Upper lobe of left lung (tissue), 6 donors: ENCODE results near the gene IMPA2. TPM values are rescaled to one million over a fixed set of nuclear protein-coding genes. Genes with fewer than 3 reads are reported as not detected.

ENCODE experiments used
- ATAC-seq, 2 donors: fragments of 200-7000 bp; cut with Tn5 transposase; one replicate each; pipeline ENCODE4 v1.9.1; 2022; ENCODE audit warnings: mild to moderate bottlenecking in 2 of 2, moderate library complexity in 2 of 2; ENCODE audit not compliant: low FRiP score in 2 of 2
- DNase-seq, 2 donors: peaks; one replicate each; pipeline ENCODE4 v3.0.0-alpha.2; 2019 to 2020
- H3K27ac ChIP-seq, 4 donors: fragments of 200-600 bp; sonication (generic); one replicate each; pipeline ENCODE4 v1.5.1; 2016 to 2019
- H3K27me3 ChIP-seq, 4 donors: fragments of 200-600 bp; sonication (generic); one replicate each; pipeline ENCODE4 v1.5.1; 2017 to 2019
- H3K36me3 ChIP-seq, 4 donors: fragments of 200-600 bp; sonication (generic); one replicate each; pipeline ENCODE4 v1.5.1; 2016 to 2019
- H3K4me1 ChIP-seq, 4 donors: fragments of 200-600 bp; sonication (generic); one replicate each; pipeline ENCODE4 v1.5.1; 2018 to 2019
- H3K4me3 ChIP-seq, 4 donors: fragments of 200-600 bp; sonication (generic); one replicate each; pipeline ENCODE4 v1.5.1; 2017 to 2019; ENCODE audit warnings: mild to moderate bottlenecking in 2 of 4, moderate library complexity in 1 of 4
- H3K9me3 ChIP-seq, 4 donors: fragments of 200-600 bp; sonication (generic); one replicate each; pipeline ENCODE4 v1.5.1; 2018 to 2019
- EP300 ChIP-seq, 4 donors: sonication (generic); formaldehyde crosslinking; IDR thresholded peaks; one replicate each; pipeline ENCODE4 v1.5.1; 2017; ENCODE audit warnings: antibody characterized with exemption in 4 of 4, control low read depth in 2 of 4
- POLR2A ChIP-seq, 4 donors: fragments of 450-650 bp; IDR thresholded peaks; one replicate each; pipeline ENCODE4 v1.5.1; 2016 to 2017; ENCODE audit warnings: antibody characterized with exemption in 4 of 4, mild to moderate bottlenecking in 2 of 4
- POLR2AphosphoS5 ChIP-seq, 2 donors: sonication (generic); formaldehyde crosslinking; IDR thresholded peaks; one replicate each; pipeline ENCODE4 v1.5.1; 2017; ENCODE audit warnings: antibody characterized with exemption in 2 of 2
- whole genome bisulfite sequencing, 2 donors: methylation state at CpG; one replicate each; pipeline ENCODE4 v1.1.5; 2017 to 2018; 5-methylcytosine and 5-hydroxymethylcytosine counted together
- total RNA-seq, 6 donors: library from RNA; depleted of rRNA in 4 of 6; stranded (reverse); fragments of >200 nt in 4 of 6; gene quantifications; one replicate each; pipeline versions ENCODE4 v1.1.0 to v1.2.1, GENCODE V29; 2016 to 2021
- TF ChIP-seq, protein P1 (sequence below), 6 experiments: fragments of 450-650 bp in 4 of 6; fragments of 200-600 bp in 2 of 6; sonication (generic) in 2 of 6; IDR thresholded peaks; one replicate each; pipeline ENCODE4 v1.5.1; 2016 to 2019; ENCODE audit warnings: antibody characterized with exemption in 6 of 6
- donor health status: DM: no; HTN: no; CAD: no; lungs with moderate emphysema.
- donor health status: DM: no; HTN: yes; CAD: no; lungs with severe emphysema.

Gene IMPA2
- total RNA-seq, 6 donors from 2014 or later: 59.3 to 111 (median 77.6) TPM

DNA sequence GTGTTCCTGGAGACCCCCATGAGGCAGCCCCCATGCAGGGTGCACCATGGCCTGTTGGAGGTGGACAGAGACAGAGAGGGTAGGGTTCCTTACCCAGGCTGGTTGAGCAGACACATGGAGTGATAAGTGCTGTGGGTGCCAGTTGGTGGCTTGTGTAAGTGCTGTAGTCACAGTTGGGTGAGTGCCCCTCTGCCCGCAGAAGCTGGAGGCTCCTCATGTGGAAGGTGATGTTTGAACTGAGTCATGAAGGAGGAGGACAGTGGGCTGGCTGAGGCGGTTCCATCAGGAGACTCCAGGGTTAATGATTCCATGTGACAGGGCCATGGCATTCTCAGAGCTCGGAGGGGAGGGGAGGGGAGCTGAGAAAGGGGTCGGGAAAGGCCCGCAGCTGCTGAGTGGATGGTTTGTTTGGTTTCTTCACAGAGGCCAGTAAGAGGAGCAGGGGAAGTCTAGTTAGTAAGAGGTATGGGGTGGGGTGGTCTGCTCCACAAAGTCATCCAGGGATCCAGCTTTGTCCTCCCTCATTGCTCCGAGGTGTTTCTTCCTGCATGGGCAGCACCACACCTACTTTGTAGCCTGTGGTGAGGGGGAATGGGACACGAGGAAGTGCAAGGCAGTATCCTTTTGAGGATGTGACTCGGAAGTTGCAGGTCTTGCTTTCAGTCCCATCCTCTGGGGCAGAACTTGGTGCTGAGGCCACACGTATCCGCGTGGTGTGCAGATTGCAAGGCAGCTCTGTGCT lies 13.6 kb downstream of the IMPA2 start:
- DNase-seq: peak in 1 of 2 donors; percentile 65
- 42 to 55% methylated on average over 11 of the region's 11 CpGs for WGBS, 2 donors
- no peaks in the 10 kb centered on the region for H3K9me3 ChIP-seq
- peak; percentile 14 to 35 for ATAC-seq
- TF ChIP-seq POLR2AphosphoS5 (IDR thresholded peaks at IDR 0.05) (no peak), EP300 (IDR thresholded peaks at IDR 0.05) (no peak), POLR2A (IDR thresholded peaks at IDR 0.05) (no peak)
- TF ChIP-seq, protein P1, sequence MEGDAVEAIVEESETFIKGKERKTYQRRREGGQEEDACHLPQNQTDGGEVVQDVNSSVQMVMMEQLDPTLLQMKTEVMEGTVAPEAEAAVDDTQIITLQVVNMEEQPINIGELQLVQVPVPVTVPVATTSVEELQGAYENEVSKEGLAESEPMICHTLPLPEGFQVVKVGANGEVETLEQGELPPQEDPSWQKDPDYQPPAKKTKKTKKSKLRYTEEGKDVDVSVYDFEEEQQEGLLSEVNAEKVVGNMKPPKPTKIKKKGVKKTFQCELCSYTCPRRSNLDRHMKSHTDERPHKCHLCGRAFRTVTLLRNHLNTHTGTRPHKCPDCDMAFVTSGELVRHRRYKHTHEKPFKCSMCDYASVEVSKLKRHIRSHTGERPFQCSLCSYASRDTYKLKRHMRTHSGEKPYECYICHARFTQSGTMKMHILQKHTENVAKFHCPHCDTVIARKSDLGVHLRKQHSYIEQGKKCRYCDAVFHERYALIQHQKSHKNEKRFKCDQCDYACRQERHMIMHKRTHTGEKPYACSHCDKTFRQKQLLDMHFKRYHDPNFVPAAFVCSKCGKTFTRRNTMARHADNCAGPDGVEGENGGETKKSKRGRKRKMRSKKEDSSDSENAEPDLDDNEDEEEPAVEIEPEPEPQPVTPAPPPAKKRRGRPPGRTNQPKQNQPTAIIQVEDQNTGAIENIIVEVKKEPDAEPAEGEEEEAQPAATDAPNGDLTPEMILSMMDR (IDR thresholded peaks at IDR 0.05): no peak
- peaks cover 2 to 10% (median 7%) of the 10 kb centered on the region in 4 donors for H3K36me3 ChIP-seq
- H3K4me3 ChIP-seq: no peak overlapping the region
- peak overlapping the region; percentile 58 to 82 (median 74) for H3K27ac ChIP-seq
- no peaks in the 10 kb centered on the region for H3K27me3 ChIP-seq
- H3K4me1 ChIP-seq: peaks cover 26 to 39% (median 30%) of the 10 kb centered on the region in 4 donors

DNA sequence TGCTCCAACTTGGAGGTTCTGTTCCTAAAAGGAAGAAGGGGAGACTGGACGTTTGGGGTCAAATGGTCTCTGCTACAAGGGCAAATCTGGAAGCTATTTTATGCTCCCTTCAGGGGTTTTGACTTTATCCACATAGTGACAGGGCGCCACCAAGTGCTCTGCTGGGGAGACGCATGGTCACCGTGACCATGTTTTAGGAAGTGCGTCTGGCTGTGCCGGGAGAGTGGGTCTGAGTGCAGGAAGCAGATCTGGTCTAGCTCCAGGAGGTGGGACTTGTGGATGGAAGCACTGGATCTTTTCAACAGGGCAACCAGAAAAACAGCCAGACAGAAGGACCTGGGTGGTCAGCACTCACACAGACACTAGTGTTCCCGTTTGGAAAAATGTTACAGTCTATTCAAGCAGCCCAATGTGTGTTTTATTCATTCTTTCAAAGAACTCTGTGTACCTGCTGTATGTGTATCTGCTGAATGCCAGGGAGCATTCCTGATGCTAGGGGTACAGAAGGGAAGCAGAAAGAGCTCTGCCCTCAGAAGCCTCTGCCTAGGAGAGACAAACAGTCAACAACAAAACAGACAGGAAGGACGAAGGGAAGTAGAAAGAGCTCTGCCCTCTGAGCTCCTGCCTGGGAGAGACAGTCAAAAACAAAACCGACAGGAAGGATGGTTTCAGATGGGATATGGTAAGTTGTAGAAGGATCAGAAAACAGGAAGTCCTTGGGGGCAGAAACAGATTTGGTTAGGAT lies 14.3 kb downstream of the IMPA2 start:
- Histone ChIP-seq H3K36me3 (peaks cover 2 to 11% (median 7%) of the 10 kb centered on the region in 4 donors), H3K4me1 (peaks cover 26 to 39% (median 30%) of the 10 kb centered on the region in 4 donors), H3K27me3 (no peaks in the 10 kb centered on the region), H3K4me3 (no peak overlapping the region), H3K9me3 (no peaks in the 10 kb centered on the region), H3K27ac (peak overlapping the region; percentile 58 to 82 (median 74))
- 8 to 16% methylated on average over 9 of the region's 9 CpGs for WGBS, 2 donors
- ATAC-seq (peak; percentile 89 to 91), DNase-seq (peak in 1 of 2 donors; percentile 91)
- no peak for TF ChIP-seq EP300 (IDR thresholded peaks at IDR 0.05)
- TF ChIP-seq POLR2AphosphoS5 (IDR thresholded peaks at IDR 0.05): peak in 1 of 2 donors; percentile 44
- TF ChIP-seq, protein P1 (IDR thresholded peaks at IDR 0.05): peak; percentile 71 to 87 (median 79)

DNA sequence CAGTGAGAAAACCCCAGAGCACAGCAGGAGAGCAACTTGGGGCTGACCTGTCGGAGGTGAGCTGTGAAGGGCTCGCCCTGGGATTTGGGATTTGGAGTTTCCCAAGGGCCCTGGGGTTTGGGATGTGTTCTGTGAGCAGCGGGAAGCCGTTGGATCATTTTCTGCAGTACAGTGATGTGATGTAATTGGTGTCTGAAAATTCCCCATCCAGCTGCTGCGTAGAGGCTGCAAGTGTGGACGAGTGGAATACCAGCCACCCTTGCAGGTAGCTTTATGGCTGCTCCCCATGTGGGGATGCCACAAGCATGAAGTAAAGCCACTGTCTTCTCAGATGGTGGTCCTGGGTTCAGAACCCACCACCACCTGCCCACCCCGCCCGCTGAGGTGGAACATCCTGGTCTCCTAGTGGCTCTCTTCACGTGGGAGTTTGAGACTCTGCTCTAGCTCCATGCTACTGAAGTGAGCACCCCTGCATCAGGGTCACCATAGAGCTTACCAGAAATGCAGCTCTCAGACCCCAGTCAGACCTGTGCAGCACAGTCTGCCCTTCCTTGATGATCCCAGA lies 15.0 kb downstream of the IMPA2 start:
- Histone ChIP-seq H3K27me3 (no peaks in the 10 kb centered on the region), H3K4me3 (no peak overlapping the region), H3K9me3 (no peaks in the 10 kb centered on the region), H3K4me1 (peaks cover 26 to 39% (median 30%) of the 10 kb centered on the region in 4 donors), H3K27ac (peak overlapping the region; percentile 58 to 82 (median 74)), H3K36me3 (peaks cover 2 to 16% (median 8%) of the 10 kb centered on the region in 4 donors)
- no peak for DNase-seq
- TF ChIP-seq, protein P1 (IDR thresholded peaks at IDR 0.05): no peak
- TF ChIP-seq POLR2AphosphoS5 (IDR thresholded peaks at IDR 0.05): no peak
- TF ChIP-seq POLR2A (IDR thresholded peaks at IDR 0.05): no peak
- no peak for TF ChIP-seq EP300 (IDR thresholded peaks at IDR 0.05)
- ATAC-seq: peak in 1 of 2 donors; percentile 10
- 85% methylated on average over 6 to 9 of the region's 9 CpGs for WGBS, 2 donors

DNA sequence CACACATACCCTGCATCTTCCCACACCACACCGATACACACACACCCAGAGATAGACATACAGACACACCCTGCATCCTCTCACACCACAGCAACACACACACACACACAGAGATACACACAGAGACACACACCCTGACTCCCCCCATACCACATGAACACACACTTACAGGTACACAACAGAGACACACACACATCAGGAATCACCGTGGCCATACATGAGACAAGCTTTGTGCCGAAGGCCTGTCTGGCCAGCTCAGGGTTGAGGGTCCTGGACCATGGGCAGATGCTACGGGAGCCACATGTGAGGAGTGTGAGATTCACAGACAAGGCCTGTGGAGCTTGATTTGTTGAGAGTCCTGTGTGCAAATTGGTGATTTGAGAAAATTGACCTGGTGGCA lies 15.6 kb downstream of the IMPA2 start:
- 83 to 100% methylated on average over 2 to 4 of the region's 4 CpGs for WGBS, 2 donors
- Histone ChIP-seq H3K27ac (peak overlapping the region in 2 of 4 donors; percentile 71 to 77), H3K36me3 (peaks cover 2 to 22% (median 8%) of the 10 kb centered on the region in 4 donors), H3K4me1 (peaks cover 26 to 39% (median 30%) of the 10 kb centered on the region in 4 donors), H3K4me3 (no peak overlapping the region), H3K9me3 (no peaks in the 10 kb centered on the region), H3K27me3 (no peaks in the 10 kb centered on the region)
- no peak for TF ChIP-seq POLR2AphosphoS5 (IDR thresholded peaks at IDR 0.05)
- DNase-seq (no peak), ATAC-seq (no peak)

DNA sequence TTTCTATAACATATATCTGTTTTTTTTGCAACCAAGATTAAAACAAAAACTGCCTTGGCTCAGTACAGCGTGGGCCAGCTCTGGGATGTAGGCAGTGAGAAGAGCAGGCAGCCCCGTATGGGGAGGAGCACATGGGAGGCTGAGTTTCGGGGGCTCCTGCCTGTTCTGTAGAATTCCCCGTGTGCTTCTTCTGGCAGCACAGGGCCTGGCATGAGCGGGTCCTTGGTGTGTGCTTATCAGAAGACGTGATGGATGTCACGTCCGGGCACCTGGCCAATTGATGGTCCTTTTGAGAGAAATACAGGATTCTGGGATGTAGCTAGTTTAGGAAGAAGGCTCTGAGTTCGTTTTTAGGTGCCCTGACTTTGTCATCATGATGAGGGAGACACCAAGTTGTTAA lies 16.2 kb downstream of the IMPA2 start:
- TF ChIP-seq, protein P1 (IDR thresholded peaks at IDR 0.05): no peak
- no peak for TF ChIP-seq POLR2AphosphoS5 (IDR thresholded peaks at IDR 0.05)
- TF ChIP-seq POLR2A (IDR thresholded peaks at IDR 0.05): no peak
- no peak for TF ChIP-seq EP300 (IDR thresholded peaks at IDR 0.05)
- Histone ChIP-seq H3K27ac (peak overlapping the region in 2 of 4 donors; percentile 6 to 26), H3K27me3 (no peaks in the 10 kb centered on the region), H3K4me1 (peaks cover 26 to 39% (median 30%) of the 10 kb centered on the region in 4 donors), H3K4me3 (no peak overlapping the region), H3K36me3 (peaks cover 2 to 23% (median 8%) of the 10 kb centered on the region in 4 donors), H3K9me3 (no peaks in the 10 kb centered on the region)
- ATAC-seq (no peak), DNase-seq (no peak)
- 81 to 83% methylated on average over 9 of the region's 9 CpGs for WGBS, 2 donors
